H9 (cell line): ENCODE measurements around the gene MAPKAP1. TPM values are rescaled to one million over a fixed set of nuclear protein-coding genes. Genes with fewer than 3 reads are reported as not detected.

Experiments used
- DNase-seq: peaks from one replicate; pipeline ENCODE4 v3.0.0-alpha.2; 2017
- H2AFZ ChIP-seq: one replicate; pipeline ENCODE4 v1.6.1; 2013; ENCODE audit warnings: mild to moderate bottlenecking, low read length, control low read depth, moderate library complexity
- H2AK5ac ChIP-seq: 2 replicates; pipeline ENCODE4 v1.6.1; 2013; ENCODE audit warnings: low read length, control low read depth, mixed read lengths; ENCODE audit not compliant: insufficient read length
- H2BK120ac ChIP-seq: one replicate; pipeline ENCODE4 v1.6.1; 2013; ENCODE audit warnings: low read depth, mild to moderate bottlenecking, low read length, control low read depth, inconsistent platforms; ENCODE audit not compliant: poor library complexity, severe bottlenecking
- H2BK12ac ChIP-seq: 2 replicates; pipeline ENCODE4 v1.6.1; 2013; ENCODE audit warnings: low read length, control low read depth, mixed read lengths, low read depth; ENCODE audit not compliant: insufficient read length
- H2BK15ac ChIP-seq: 2 replicates; pipeline ENCODE4 v1.6.1; 2013; ENCODE audit warnings: low read depth, low read length, control low read depth
- H2BK20ac ChIP-seq: one replicate; pipeline ENCODE4 v1.6.1; 2013; ENCODE audit warnings: low read depth, mild to moderate bottlenecking, low read length, control low read depth, inconsistent platforms; ENCODE audit not compliant: poor library complexity, severe bottlenecking
- H2BK5ac ChIP-seq: 2 replicates; pipeline ENCODE4 v1.6.1; 2013; ENCODE audit warnings: low read length, control low read depth, mixed read lengths; ENCODE audit not compliant: insufficient read length
- H3K14ac ChIP-seq: 2 replicates; pipeline ENCODE4 v1.6.1; 2013; ENCODE audit warnings: low read length, control low read depth; ENCODE audit not compliant: insufficient read depth
- H3K18ac ChIP-seq: 2 replicates; pipeline ENCODE4 v1.6.1; 2013; ENCODE audit warnings: low read depth, mild to moderate bottlenecking, mixed read lengths, low read length, control low read depth; ENCODE audit not compliant: insufficient read length
- H3K23ac ChIP-seq: 2 replicates; pipeline ENCODE4 v1.6.1; 2013; ENCODE audit warnings: low read length, control low read depth, mixed read lengths, low read depth; ENCODE audit not compliant: insufficient read length
- H3K23me2 ChIP-seq: 2 replicates; pipeline ENCODE4 v1.6.1; 2013; ENCODE audit warnings: low read depth, mild to moderate bottlenecking, mixed read lengths, low read length, control low read depth; ENCODE audit not compliant: insufficient read length, poor library complexity, severe bottlenecking
- H3K27ac ChIP-seq: 2 replicates; pipeline ENCODE4 v1.5.1; 2013; ENCODE audit warnings: low read length, control low read depth, mixed read lengths, low read depth; ENCODE audit not compliant: insufficient read length
- H3K27me3 ChIP-seq: 2 replicates; pipeline ENCODE4 v1.6.1; 2013; ENCODE audit warnings: low read length, control low read depth, inconsistent platforms; ENCODE audit not compliant: insufficient read depth
- H3K4ac ChIP-seq: 2 replicates; pipeline ENCODE4 v1.6.1; 2013; ENCODE audit warnings: low read depth, mild to moderate bottlenecking, control low read depth, inconsistent platforms, low read length, moderate library complexity
- H3K4me1 ChIP-seq: 2 replicates; pipeline ENCODE4 v1.6.1; 2013; ENCODE audit warnings: low read length, control low read depth, inconsistent platforms; ENCODE audit not compliant: insufficient read depth
- H3K4me2 ChIP-seq: 2 replicates; pipeline ENCODE4 v1.6.1; 2013; ENCODE audit warnings: low read length, control low read depth, mixed read lengths; ENCODE audit not compliant: insufficient read length, insufficient read depth
- H3K56ac ChIP-seq: 2 replicates; pipeline ENCODE4 v1.6.1; 2013; ENCODE audit warnings: low read depth, mild to moderate bottlenecking, mixed read lengths, low read length, control low read depth; ENCODE audit not compliant: insufficient read length
- H3K79me1 ChIP-seq: 2 replicates; pipeline ENCODE4 v1.6.1; 2013; ENCODE audit warnings: low read depth, mild to moderate bottlenecking, moderate library complexity, low read length, control low read depth, inconsistent platforms; ENCODE audit not compliant: insufficient read depth, poor library complexity, severe bottlenecking
- H3K79me2 ChIP-seq: 2 replicates; pipeline ENCODE4 v1.6.1; 2013; ENCODE audit warnings: low read length, control low read depth, inconsistent platforms; ENCODE audit not compliant: insufficient read depth
- H3K9ac ChIP-seq: 2 replicates; pipeline ENCODE4 v1.6.1; 2013; ENCODE audit warnings: low read length, control low read depth, mixed read lengths; ENCODE audit not compliant: insufficient read length; ENCODE audit errors: extremely low read depth
- H3K9me3 ChIP-seq: one replicate; pipeline ENCODE4 v1.6.1; 2013; ENCODE audit warnings: low read depth, low read length, inconsistent platforms; ENCODE audit not compliant: control insufficient read depth
- H3T11ph ChIP-seq: one replicate; pipeline ENCODE4 v1.6.1; 2013; ENCODE audit warnings: mild to moderate bottlenecking, low read length, control low read depth, inconsistent platforms
- H4K20me1 ChIP-seq: one replicate; pipeline ENCODE4 v1.6.1; 2013; ENCODE audit not compliant: control insufficient read depth, insufficient read length, insufficient read depth
- H4K5ac ChIP-seq: 2 replicates; pipeline ENCODE4 v1.6.1; 2013; ENCODE audit warnings: low read depth, mild to moderate bottlenecking, mixed read lengths, low read length, control low read depth; ENCODE audit not compliant: insufficient read length
- H4K8ac ChIP-seq: replicated peaks from 2 replicates; pipeline ENCODE4 v1.6.1; 2013; ENCODE audit warnings: low read length, control low read depth, mixed read lengths, low read depth; ENCODE audit not compliant: insufficient read length
- H4K91ac ChIP-seq: 2 replicates; pipeline ENCODE4 v1.6.1; 2013; ENCODE audit warnings: low read depth, mild to moderate bottlenecking, moderate library complexity, mixed read lengths, low read length, control low read depth; ENCODE audit not compliant: insufficient read length
- H3K27ac Mint-ChIP-seq, 3 experiments: 2 replicates in 2 of 3; 3 replicates in 1 of 3; pipeline ENCODE4 v1.8.0; 2020 to 2021; ENCODE audit warnings: mixed read lengths in 3 of 3, mild to moderate bottlenecking in 1 of 3, moderate library complexity in 1 of 3
- H3K27me3 Mint-ChIP-seq: 2 replicates; pipeline ENCODE4 v1.8.0; 2021; ENCODE audit warnings: low read depth, mild to moderate bottlenecking, moderate library complexity, mixed read lengths
- H3K36me3 Mint-ChIP-seq, 3 experiments: 2 replicates in 2 of 3; 3 replicates in 1 of 3; pipeline ENCODE4 v1.8.0; 2020 to 2021; ENCODE audit warnings: low read depth in 3 of 3, mixed read lengths in 3 of 3; ENCODE audit not compliant: insufficient read depth in 1 of 3
- H3K4me1 Mint-ChIP-seq, 2 experiments: 2 replicates each; pipeline ENCODE4 v1.8.0; 2020; ENCODE audit warnings: mixed read lengths in 2 of 2
- H3K4me3 Mint-ChIP-seq, 2 experiments: 2 replicates in 1 of 2; 3 replicates in 1 of 2; pipeline ENCODE4 v1.8.0; 2020 to 2021; ENCODE audit warnings: mild to moderate bottlenecking in 2 of 2, mixed read lengths in 2 of 2, moderate library complexity in 1 of 2
- H3K9me3 Mint-ChIP-seq, 2 experiments: 2 replicates in 1 of 2; 3 replicates in 1 of 2; pipeline ENCODE4 v1.8.0; 2020; ENCODE audit warnings: mild to moderate bottlenecking in 2 of 2, mixed read lengths in 2 of 2, moderate library complexity in 1 of 2
- CTCF ChIP-seq: fragments of 200-600 bp; sonication (generic); conservative IDR thresholded peaks from 3 replicates; pipeline ENCODE4 v1.8.0; 2021; ENCODE audit warnings: antibody characterized with exemption, mild to moderate bottlenecking
- WGBS: extraction: QIAGEN DNeasy Blood & Tissue Kit; methylation state at CpG from one replicate; pipeline ENCODE4 v1.1.7; 2013; ENCODE audit warnings: missing lambda C conversion rate, low lambda C conversion rate, mixed read lengths; ENCODE audit not compliant: insufficient read length; ENCODE audit errors: extremely low coverage; 5-methylcytosine and 5-hydroxymethylcytosine counted together
- total RNA-seq: library from RNA; stranded (reverse); gene quantifications from 2 replicates; pipeline ENCODE4 v1.2.1, GENCODE V29; 2021

Gene MAPKAP1
- total RNA-seq, 1 experiment from 2014 or later = 97.0 TPM

GRCh38 chr9:125468646-125469045 lies 238.4 kb downstream of the MAPKAP1 start:
- no peak overlapping the region for H2BK20ac ChIP-seq
- H3K4me1 ChIP-seq = no peaks in the 10 kb centered on the region
- H4K5ac ChIP-seq = no peak overlapping the region
- no peaks in the 10 kb centered on the region for H3K79me2 ChIP-seq
- H2BK120ac ChIP-seq = no peak overlapping the region
- H2BK12ac ChIP-seq = no peak overlapping the region
- H2AK5ac ChIP-seq = no peak overlapping the region
- H3K79me1 ChIP-seq = peaks cover 2% of the 10 kb centered on the region
- H2BK15ac ChIP-seq = no peak overlapping the region
- WGBS = no CpG with 5 or more reads among the region's 8 CpGs
- no peak overlapping the region for H3K9ac ChIP-seq
- no peak overlapping the region for H4K8ac ChIP-seq
- no peaks in the 10 kb centered on the region for H3K23me2 ChIP-seq
- H3K56ac ChIP-seq = no peak overlapping the region
- no peaks in the 10 kb centered on the region for H4K20me1 ChIP-seq
- Mint-ChIP-seq H3K9me3 (no peaks in the 10 kb centered on the region), H3K27me3 (no peaks in the 10 kb centered on the region), H3K27ac (no peak overlapping the region), H3K36me3 (peaks cover 0 to 3% (median 0%) of the 10 kb centered on the region in 3 experiments; a peak in 1 of 7 replicates), H3K4me1 (peaks cover 12 to 14% of the 10 kb centered on the region in 2 experiments), H3K4me3 (no peak overlapping the region)
- no peaks in the 10 kb centered on the region for H3K9me3 ChIP-seq
- H3K27ac ChIP-seq = no peak overlapping the region
- no peak overlapping the region for H3K14ac ChIP-seq
- no peak overlapping the region for H2AFZ ChIP-seq
- no peaks in the 10 kb centered on the region for H3K27me3 ChIP-seq
- H4K91ac ChIP-seq = no peak overlapping the region
- H3K23ac ChIP-seq = no peak overlapping the region
- no peak overlapping the region for H3T11ph ChIP-seq
- no peak overlapping the region for H3K4me2 ChIP-seq
- H2BK5ac ChIP-seq = no peak overlapping the region
- DNase-seq = no peak
- H3K18ac ChIP-seq = no peak overlapping the region
- TF ChIP-seq CTCF = no peak
- H3K4ac ChIP-seq = no peak overlapping the region
